Measurements from ENCODE around the gene MED8.

DNA sequence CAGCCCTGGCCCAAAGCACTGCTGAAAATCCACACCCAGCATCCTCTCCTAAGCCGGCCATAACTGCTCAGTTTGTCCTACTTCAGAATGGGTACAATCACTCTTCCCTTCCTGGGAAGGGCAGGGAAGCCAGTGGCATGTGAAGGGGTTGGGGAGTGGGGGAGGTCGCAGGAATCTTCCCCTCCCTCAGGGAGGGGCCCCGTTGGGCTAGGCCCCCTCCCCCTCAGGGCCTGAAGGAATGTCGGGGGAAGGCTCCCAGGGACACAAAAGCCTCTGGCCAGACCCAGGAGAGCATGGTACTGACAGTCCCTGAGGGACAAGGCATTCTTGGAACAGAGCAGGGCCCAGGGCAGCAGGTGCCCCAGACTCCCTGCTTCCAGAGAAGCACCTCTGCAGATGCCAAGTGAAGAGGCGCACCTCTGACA lies 23.0 kb downstream of the MED8 start:
- TF ChIP-seq, protein P1, sequence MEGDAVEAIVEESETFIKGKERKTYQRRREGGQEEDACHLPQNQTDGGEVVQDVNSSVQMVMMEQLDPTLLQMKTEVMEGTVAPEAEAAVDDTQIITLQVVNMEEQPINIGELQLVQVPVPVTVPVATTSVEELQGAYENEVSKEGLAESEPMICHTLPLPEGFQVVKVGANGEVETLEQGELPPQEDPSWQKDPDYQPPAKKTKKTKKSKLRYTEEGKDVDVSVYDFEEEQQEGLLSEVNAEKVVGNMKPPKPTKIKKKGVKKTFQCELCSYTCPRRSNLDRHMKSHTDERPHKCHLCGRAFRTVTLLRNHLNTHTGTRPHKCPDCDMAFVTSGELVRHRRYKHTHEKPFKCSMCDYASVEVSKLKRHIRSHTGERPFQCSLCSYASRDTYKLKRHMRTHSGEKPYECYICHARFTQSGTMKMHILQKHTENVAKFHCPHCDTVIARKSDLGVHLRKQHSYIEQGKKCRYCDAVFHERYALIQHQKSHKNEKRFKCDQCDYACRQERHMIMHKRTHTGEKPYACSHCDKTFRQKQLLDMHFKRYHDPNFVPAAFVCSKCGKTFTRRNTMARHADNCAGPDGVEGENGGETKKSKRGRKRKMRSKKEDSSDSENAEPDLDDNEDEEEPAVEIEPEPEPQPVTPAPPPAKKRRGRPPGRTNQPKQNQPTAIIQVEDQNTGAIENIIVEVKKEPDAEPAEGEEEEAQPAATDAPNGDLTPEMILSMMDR (conservative IDR thresholded peaks at IDR 0.05 in 1 of 2, IDR thresholded peaks at IDR 0.05 in 1 of 2; ENCODE audit: low read depth in 1 of 2, low read length in 2 of 2) = no peak
- no peak for TF ChIP-seq EZH2 (IDR thresholded peaks at IDR 0.05; ENCODE audit: low read length, missing control alignments)
